Fibroblast of skin of back (primary cell): ENCODE data around the gene ADCY9.

ENCODE experiments used
- DNase-seq: peaks from one replicate; pipeline ENCODE4 v3.0.0-alpha.2; 2013

ADCY9 gene

GRCh38 chr16:4123616-4124300 is 7.5 kb upstream of the ADCY9 start:
- peak; percentile 70 for DNase-seq

DNA sequence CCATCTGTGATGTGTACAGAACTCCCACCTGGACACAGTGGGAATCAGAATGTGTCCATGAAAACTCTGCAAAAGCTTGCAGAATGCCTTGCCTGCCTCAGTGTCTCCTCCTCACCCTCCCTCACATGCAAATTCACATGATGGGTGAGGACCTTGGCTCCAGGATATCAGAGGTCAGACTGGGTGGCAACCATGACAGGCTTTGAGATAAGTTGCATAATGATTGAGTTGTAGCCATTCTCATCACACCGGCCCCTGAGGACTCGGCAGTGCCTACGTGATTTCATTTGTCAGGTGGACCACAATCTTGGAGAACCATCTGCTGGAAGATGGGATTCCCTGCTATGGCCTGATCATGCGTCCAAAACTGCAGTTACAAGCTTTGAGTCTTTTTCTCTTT is 3.9 kb upstream of the ADCY9 start:
- DNase-seq = no peak

DNA sequence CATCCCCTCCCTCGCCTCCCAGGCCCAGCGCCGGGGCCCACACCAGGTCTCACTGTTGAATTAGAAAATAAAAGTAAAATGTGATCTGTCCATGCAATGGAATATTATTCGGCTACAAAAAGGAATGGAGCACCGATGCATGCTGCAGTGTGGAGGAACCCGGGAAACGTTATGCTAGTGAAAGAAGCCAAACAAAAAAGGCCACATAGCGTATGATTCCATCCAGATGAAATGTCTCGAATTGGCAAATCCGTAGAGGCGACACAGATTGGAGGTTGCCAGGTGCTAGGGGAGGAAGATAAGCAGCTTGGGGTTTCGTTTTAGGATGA is 972 bp upstream of the ADCY9 start:
- DNase-seq = no peak

DNA sequence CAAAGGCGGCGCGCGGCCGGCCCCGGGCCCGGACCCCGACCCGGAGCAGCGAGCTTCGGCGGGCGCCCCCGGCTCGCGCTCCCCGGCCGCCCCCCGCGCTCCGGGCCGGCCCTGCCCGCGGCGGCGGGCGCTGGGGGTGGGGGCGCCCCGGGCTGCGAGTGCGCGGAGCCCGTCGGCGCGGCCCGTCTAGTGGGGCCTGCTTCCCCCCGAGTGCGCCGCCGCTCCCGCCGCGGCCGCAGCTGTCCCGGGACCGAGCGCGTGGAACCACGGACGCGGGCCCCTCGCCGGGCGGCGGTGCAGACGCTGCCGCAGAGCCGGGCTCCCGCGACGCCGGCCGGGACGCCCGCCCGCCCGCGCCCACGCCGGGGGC is 308 bp downstream of the ADCY9 start:
- DNase-seq = no peak

DNA sequence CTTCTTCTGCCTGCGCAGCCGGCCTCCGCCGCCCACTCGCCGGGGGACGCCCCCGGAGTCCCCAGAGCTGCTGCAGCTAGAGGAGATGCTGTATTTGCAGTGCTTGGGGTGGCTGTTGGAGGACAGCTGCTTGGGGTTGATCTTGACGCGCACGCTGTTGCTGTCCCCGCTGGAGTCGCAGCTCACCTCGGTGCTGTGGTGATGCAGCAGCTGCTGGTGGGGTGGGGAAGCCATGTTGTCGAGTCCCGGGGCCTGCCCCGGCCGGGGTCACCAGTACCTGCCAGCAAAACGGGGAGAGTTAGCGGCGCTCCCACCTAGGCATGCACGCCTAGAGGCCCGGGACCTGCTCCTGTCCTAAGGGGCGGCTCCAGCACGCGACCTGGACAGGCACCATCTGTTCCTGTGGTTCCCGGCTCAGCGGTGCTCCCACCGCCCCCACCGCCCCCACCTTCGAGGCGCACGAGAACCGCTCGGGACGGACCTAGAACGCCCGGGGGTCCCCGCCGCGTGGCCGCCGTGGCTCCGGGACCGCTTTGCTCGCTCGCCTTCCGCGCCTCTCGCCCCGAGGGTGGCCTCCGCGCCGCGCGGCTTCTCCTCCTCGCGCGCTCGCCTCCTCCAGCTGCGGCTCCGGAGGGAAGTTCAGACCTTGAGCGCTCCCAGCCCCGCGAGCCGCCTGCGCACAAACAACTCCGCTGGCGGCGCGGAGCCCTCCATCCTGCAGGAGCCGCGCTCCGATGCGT is 863 bp downstream of the ADCY9 start:
- peak; percentile 69 for DNase-seq

DNA sequence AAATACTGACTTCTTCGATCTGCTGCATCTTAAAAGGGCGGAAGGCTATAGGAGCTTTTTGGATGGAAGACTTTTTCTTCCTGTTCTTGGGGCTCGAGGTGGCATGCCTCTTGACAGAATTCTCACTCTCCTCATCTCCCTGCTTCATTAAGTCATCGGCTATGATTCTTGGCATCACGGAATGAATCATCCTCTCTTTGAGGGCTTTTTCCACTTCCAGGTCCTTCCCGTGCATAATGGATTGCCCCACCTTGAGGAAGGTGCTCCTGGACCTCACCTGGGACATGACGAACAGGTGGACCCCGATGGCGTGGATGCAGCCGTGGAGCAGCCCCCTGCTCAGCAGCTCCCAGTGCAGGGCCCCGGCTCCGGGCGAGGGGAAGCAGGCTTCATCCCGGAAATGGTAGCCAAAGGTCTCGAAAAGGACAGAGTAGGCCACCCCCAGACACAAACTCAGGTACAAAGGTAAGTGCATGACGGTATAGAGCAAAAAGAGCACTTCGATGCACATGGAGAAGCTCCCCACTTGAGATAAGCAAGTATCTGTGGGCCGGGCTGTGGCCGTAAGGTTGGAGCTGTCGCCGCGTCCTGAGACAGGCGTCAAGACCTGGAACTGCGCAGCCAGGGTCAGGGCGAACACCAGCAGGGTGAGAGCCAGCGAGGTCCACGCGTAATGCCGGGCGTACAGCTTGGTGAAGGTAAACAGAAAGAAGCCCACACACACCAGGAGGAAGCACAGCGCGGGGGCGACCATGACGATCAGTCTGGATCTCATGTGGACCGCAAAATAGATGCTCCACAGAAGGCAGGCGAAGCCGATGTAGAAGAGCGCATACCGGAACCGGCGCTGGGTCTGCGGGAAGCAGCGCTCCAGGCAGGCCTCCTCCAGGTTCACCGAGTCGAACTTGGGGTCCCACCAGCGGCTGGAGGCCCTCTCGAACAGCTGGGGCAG is 1.7 kb downstream of the ADCY9 start:
- no peak for DNase-seq

DNA sequence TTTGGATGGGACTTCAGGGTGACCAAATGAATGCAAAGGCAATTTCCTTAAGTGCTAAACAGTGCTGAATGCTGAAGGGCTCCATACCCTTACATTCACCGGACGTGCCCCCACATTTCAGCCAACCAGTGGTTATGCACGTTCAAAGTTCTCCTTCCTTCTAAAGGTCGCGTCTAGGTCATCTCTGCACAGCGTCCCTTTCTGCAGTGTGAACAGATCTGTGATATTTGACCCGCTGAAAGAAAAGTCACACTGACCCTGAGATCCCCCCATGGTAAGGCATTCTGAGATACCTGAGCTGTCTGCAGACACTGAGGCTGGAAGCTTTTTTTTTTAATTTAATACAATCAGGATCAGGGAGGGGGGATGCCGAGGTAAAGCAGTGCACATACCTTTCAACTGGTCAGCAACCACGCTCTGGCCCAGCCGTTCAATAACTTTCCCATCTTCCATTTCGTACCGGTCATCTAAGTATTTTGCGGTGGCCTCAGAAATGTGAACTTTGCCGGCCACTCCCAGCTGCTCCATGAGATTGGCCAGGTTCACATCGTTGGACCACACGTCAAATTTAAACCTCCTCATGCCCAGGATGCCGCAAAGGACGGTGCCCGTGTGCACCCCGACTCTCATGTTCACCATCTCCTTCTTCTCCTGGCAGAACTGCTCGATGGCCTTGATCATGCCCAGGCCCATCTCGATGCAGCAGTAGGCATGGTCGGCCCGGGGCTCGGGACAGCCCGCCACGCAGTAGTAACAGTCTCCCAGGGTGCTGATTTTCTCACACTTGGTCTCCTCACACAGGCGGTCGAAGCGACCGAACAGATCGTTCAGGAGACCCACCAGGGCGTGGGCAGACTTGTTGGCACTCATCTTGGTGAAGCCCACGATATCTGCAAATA is 2.6 kb downstream of the ADCY9 start:
- no peak for DNase-seq

DNA sequence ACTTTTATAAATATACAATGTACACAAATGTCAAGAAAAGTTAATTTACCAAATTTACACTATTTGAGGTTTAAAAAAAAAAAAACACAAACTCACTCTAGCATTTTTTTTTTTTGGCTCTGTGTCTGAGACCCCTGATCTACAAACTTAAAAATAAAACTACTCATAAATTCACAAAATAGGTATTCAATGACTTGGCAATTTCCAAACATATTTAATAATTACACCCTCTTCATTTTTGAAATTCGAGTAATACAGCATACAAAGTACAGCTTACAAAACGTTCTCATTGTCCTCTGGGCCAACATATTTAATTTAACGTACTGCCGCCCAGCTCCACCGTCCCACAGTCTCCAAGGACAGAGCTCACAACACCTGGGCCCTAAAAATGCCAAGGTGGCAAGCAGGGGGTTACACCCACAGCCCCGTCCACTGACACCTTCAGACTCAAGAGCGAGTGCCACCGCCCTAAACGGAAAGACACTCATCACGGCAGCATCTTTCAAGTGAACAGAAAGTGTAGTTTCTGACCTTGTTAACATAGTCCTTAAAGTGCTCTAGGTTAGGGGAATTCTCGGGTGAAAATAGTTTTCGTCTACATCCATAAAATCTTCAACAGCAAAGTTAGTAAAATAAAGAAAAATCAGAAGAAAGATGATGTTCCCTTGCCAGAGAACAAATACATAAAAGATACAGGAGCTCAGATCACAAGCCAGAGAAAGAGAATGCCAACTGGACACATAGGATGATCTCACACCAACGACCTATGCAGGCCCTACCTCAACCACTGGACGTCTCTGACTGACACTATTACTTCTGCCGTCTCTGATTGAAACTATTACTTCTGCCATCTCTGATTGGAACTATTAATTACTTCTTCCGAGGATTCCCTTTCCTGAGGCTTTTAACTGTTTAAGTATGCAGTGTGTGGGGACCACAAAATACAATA is 4.2 kb downstream of the ADCY9 start:
- DNase-seq = peak; percentile 14

DNA sequence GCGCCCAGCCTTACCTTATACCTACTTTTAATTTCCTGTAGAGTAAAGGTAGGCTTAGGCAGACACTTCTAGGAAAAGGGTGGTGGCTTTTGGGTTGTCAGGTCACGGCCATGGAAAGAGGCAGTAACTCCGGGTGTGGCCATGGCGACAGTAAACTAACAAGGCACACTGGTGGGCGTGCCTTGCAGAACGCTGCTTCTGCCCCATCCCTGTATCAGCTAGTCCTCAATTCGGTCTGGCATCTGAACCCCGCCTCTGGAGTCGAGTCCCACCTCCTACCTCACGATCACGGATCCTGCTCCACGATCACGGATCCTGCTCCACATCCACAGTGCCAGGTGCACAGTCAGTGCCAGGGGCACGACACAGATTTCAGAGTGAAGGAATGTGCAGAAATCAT is 5.6 kb downstream of the ADCY9 start:
- DNase-seq = no peak

- no peak for DNase-seq
Measured at GRCh38 chr16:4110065-4110464, 6.2 kb downstream of the ADCY9 start.

DNA sequence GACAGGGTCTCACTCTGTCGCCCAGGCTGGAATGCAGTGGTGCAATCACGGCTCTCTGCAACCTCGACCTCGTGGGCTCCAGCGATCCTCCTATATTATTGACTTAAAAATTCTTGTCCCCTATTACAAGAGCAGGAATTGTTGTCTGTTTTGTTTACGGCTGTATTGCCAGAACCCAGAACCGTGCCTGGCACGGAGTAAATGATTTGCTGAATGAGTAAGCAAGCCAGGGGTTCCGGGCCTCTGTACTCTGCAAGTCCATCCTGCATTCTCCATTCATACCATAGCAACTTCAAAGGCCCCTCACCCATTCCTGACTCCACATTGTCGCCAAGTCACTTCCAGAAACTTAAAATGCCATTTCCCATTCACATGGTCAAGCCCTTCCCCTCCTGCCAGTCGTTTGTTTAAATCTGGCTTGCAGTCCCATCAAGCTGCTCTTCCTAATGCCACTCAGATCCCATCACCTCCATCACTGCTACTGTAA is 6.9 kb downstream of the ADCY9 start:
- DNase-seq = no peak

DNA sequence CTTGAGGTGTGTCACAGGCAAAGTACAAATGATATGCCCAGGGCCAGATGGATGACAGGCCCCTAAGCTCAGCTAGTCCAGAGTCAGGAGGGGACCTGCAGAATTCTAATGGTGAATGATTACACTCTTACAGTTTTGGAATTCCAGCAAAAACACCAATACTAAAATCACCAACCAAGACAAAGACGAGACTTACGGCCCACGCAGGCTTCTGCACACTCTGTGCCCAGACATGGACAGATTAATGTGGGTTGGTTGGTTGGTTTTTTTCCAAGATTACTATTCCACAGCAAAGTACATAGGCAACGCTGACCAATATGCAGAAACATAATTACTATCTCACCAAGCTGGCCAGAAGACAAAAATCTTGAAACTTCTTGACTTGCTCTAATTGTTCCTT is 9.7 kb downstream of the ADCY9 start:
- DNase-seq = no peak

GRCh38 chr16:4105848-4106247 is 10.4 kb downstream of the ADCY9 start:
- no peak for DNase-seq

GRCh38 chr16:4103745-4104144 is 12.5 kb downstream of the ADCY9 start:
- DNase-seq = no peak

DNA sequence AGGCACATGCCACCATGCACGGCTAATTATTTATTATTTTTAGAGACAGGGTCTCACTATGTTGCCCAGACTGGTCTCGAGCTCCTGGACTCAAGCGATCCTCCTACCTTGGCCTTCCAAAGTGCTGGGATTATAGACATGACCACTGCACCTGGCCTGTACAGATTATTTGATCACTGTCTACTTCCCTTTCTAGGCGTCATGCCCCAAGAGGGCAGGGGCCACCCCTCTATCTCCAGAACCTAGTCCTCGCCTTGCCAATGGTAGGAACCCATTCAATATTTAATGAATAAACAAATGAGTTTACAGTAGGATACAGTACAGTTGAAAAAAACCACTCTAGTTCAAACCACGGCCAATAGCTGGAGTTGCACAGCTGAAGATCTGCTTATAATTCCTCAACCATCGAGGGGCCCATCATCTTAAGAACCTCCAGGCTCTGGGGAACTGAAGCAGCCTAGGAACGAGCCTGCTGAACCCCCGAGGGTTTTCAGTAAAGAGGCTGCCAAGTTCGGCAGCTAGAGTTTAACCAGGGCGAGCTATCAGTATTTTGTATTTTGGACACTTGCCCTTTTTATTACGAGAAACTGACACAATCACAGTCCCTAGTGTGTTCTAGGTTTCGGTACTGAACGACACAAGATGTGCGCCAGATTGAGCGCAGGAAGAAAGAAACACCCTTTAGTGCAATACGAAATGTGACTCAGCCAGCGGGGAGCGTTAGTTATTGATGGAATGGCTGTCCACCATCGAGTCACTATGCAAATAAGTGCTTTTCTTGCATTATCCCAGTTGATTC is 14.6 kb downstream of the ADCY9 start:
- DNase-seq = no peak

- peak; percentile 61 for DNase-seq
Measured at GRCh38 chr16:4098501-4098900, 17.7 kb downstream of the ADCY9 start.

- DNase-seq = peak; percentile 71
Measured at GRCh38 chr16:4097826-4098240, 18.4 kb downstream of the ADCY9 start.

- no peak for DNase-seq
Measured at GRCh38 chr16:4096509-4096908, 19.7 kb downstream of the ADCY9 start.

DNA sequence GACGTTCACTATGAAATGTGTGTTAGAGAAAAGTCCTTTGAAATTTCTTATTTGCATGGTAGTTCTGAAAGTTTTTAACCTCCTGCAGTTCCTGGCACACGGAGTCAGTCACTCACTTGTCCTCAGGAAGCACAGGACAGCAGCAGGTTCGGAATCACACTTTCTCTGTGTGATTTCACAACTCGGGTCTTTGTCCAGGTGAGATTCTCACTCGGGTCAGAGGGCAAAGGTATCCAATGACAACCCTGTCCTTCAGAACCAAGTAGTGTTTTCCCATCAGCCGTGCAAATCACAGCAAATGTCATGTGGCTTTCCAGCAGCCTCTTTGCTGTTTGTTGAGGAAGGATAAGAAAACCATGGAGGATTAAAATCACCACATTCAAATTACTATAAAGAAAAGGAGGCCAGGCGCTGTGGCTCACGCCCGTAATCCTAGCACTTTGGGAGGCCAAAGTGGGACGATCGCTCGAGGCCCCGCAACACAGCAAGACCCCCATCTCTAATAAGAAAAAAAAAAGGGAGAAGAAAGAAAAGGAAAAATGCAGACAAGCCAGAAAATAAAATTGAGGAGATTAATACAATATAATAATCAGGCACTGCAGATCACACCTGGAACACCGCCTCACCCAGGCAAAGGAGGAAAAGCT is 22.0 kb downstream of the ADCY9 start:
- DNase-seq = no peak
